HepG2 (cell line): ENCODE measurements around the gene LDLR. TPM values are rescaled to one million over a fixed set of nuclear protein-coding genes. Genes with fewer than 3 reads are reported as not detected.

ENCODE experiments used
- AGO2 ChIP-seq: fragments of 200-400 bp; formaldehyde crosslinking; optimal IDR thresholded peaks from 2 replicates; pipeline ENCODE3; 2017; ENCODE audit warnings: mild to moderate bottlenecking, low read depth, low read length, moderate library complexity
- CCDC6 ChIP-seq: sonication (generic); formaldehyde crosslinking; IDR thresholded peaks from 2 replicates; pipeline ENCODE4 v1.8.1; 2022; ENCODE audit warnings: mild to moderate bottlenecking, missing genetic modification reagents, moderate library complexity
- HMGXB3 ChIP-seq: sonication (generic); formaldehyde crosslinking; IDR thresholded peaks from 2 replicates; pipeline ENCODE4 v1.4.0; 2020; ENCODE audit warnings: missing genetic modification reagents, borderline replicate concordance
- HNF1B ChIP-seq: sonication (generic); formaldehyde crosslinking; IDR thresholded peaks from 2 replicates; pipeline ENCODE4 v1.5.1; 2020; ENCODE audit warnings: mild to moderate bottlenecking, moderate library complexity, missing genetic modification reagents
- KDM5A ChIP-seq: fragments of 200-600 bp; sonication (generic); IDR thresholded peaks from 2 replicates; pipeline ENCODE4 v1.7.0; 2018; ENCODE audit warnings: antibody characterized with exemption, mild to moderate bottlenecking, low read length, borderline replicate concordance
- MYPOP ChIP-seq: sonication (generic); formaldehyde crosslinking; IDR thresholded peaks from 2 replicates; pipeline ENCODE4 v1.8.1; 2023; ENCODE audit warnings: mild to moderate bottlenecking, moderate library complexity, missing genetic modification reagents
- POGZ ChIP-seq: sonication (generic); formaldehyde crosslinking; IDR thresholded peaks from 2 replicates; pipeline ENCODE4 v1.4.0; 2020; ENCODE audit warnings: mild to moderate bottlenecking, missing genetic modification reagents
- RFXAP ChIP-seq: sonication (generic); formaldehyde crosslinking; IDR thresholded peaks from 2 replicates; pipeline ENCODE4 v1.4.0; 2020; ENCODE audit warnings: missing genetic modification reagents, borderline replicate concordance
- SALL1 ChIP-seq: sonication (generic); formaldehyde crosslinking; IDR thresholded peaks from 2 replicates; pipeline ENCODE4 v1.8.0; 2022; ENCODE audit warnings: mild to moderate bottlenecking, missing genetic modification reagents
- SSRP1 ChIP-seq: IDR thresholded peaks from 2 replicates; pipeline ENCODE4 v1.6.1; 2016; ENCODE audit warnings: control low read depth
- ZBTB38 ChIP-seq: sonication (generic); formaldehyde crosslinking; IDR thresholded peaks from 2 replicates; pipeline ENCODE4 v1.5.1; 2020; ENCODE audit warnings: mild to moderate bottlenecking, missing genetic modification reagents
- ZFP36 ChIP-seq: fragments of 150-350 bp; IDR thresholded peaks from 2 replicates; pipeline ENCODE4 v1.6.1; 2018; ENCODE audit warnings: borderline replicate concordance, low read length, low read depth; ENCODE audit not compliant: partially characterized antibody
- ZHX2 ChIP-seq, 2 experiments: sonication (generic) in 1 of 2; formaldehyde crosslinking in 1 of 2; IDR thresholded peaks; 2 replicates each; pipeline versions ENCODE4 v1.6.1 to v1.9.0; 2014 to 2022; ENCODE audit warnings: antibody characterized with exemption in 1 of 2, borderline replicate concordance in 1 of 2, inconsistent platforms in 1 of 2, low read depth in 1 of 2, missing genetic modification reagents in 1 of 2
- ZNF431 ChIP-seq: sonication (generic); formaldehyde crosslinking; IDR thresholded peaks from 2 replicates; pipeline ENCODE4 v1.9.0; 2022; ENCODE audit warnings: missing genetic modification reagents, low read depth, mild to moderate bottlenecking, borderline replicate concordance
- polyA plus RNA-seq, 8 experiments: library from polyadenylated mRNA; depleted of rRNA in 3 of 8; stranded (reverse) in 7 of 8; unstranded in 1 of 8; fragments of >200 nt; fragmentation: Illumina TruSeq in 4 of 8; extraction: Trizol in 4 of 8; gene quantifications; 2 replicates each; pipeline versions ENCODE4 v1.2.1 to v1.2.3, GENCODE V29; 2011 to 2016; ENCODE audit warnings: low read depth in 4 of 8, missing spikeins in 1 of 8, mixed read lengths in 1 of 8; ENCODE audit not compliant: insufficient read depth in 1 of 8
- total RNA-seq, 5 experiments: library from RNA; depleted of rRNA; stranded (reverse); fragments of >200 nt; fragmentation: Illumina TruSeq; extraction: Trizol; gene quantifications; 2 replicates each; pipeline ENCODE4 v1.2.3, GENCODE V29; 2016; ENCODE audit warnings: low read depth in 1 of 5

LDLR gene
- total and polyA plus RNA-seq, 2 of the 13 experiments (the other 11 are each of a cell fraction or from before 2014, with no cell fraction given): 51.6 to 92.5 TPM

- TF ChIP-seq ZHX2 (IDR thresholded peaks at IDR 0.05; ENCODE audit: low read depth): no peak
- no peak for TF ChIP-seq ZHX2 (CRISPR knock-in tag; IDR thresholded peaks at IDR 0.05; ENCODE audit: borderline replicate concordance)
- peak; percentile 61; the same call in 1 of the 2 replicates for TF ChIP-seq SALL1 (CRISPR knock-in tag)
- TF ChIP-seq MYPOP (CRISPR knock-in tag): peak; percentile 60; the same call in 1 of the 2 replicates
- peak; percentile 58 for TF ChIP-seq POGZ (CRISPR knock-in tag)
- peak; percentile 44; the same call in 1 of the 2 replicates for TF ChIP-seq ZBTB38 (CRISPR knock-in tag)
- TF ChIP-seq AGO2: peak; percentile 23
- TF ChIP-seq HMGXB3: peak; percentile 55; the same call in 1 of the 2 replicates
- peak; percentile 95; the same call in 1 of the 2 replicates for TF ChIP-seq CCDC6 (CRISPR knock-in tag)
- TF ChIP-seq ZNF431 (CRISPR knock-in tag): no peak
- peak; percentile 73 for TF ChIP-seq KDM5A
- TF ChIP-seq HNF1B (CRISPR knock-in tag): no peak
- no peak for TF ChIP-seq SSRP1 (CRISPR knock-in tag)
- TF ChIP-seq ZFP36: no peak
- 0 out of 2 replicates have a peak, but pooled peaks have one; percentile 19 for TF ChIP-seq RFXAP
Measured at GRCh38 chr19:11155373-11156120, 66.3 kb downstream of the LDLR start, which contains the start of gene SPC24 (continued).
